GM12873 (cell line): ENCODE data around the gene NAA10.

Experiments used
- CTCF ChIP-seq: IDR thresholded peaks from 2 replicates; pipeline ENCODE4 v1.5.1; 2012; ENCODE audit warnings: low read depth, mild to moderate bottlenecking, moderate library complexity, low read length, control low read depth; ENCODE audit not compliant: insufficient read depth; ENCODE audit errors: missing control alignments

Gene NAA10

GRCh38 chrX:153957224-153957623, 22.4 kb upstream of the NAA10 start:
- no peak for TF ChIP-seq CTCF

GRCh38 chrX:153956044-153956907, 21.4 kb upstream of the NAA10 start:
- no peak for TF ChIP-seq CTCF

GRCh38 chrX:153955228-153955732, 20.4 kb upstream of the NAA10 start:
- no peak for TF ChIP-seq CTCF

GRCh38 chrX:153954558-153955227, 19.9 kb upstream of the NAA10 start:
- TF ChIP-seq CTCF = no peak

GRCh38 chrX:153953892-153954557, 19.2 kb upstream of the NAA10 start:
- peak; percentile 14 for TF ChIP-seq CTCF

GRCh38 chrX:153953342-153953830, 18.5 kb upstream of the NAA10 start:
- peak; percentile 95 for TF ChIP-seq CTCF

GRCh38 chrX:153952373-153953026, 17.7 kb upstream of the NAA10 start:
- no peak for TF ChIP-seq CTCF
